Upper lobe of left lung (tissue), 4 donors: ENCODE results near the gene KIRREL3.

ENCODE experiments used
- CTCF ChIP-seq, 6 experiments: fragments of 450-650 bp in 4 of 6; fragments of 200-600 bp in 2 of 6; sonication (generic) in 2 of 6; IDR thresholded peaks; one replicate each; pipeline ENCODE4 v1.5.1; 2016 to 2019; ENCODE audit warnings: antibody characterized with exemption in 6 of 6
- EP300 ChIP-seq, 4 donors: sonication (generic); formaldehyde crosslinking; IDR thresholded peaks; one replicate each; pipeline ENCODE4 v1.5.1; 2017; ENCODE audit warnings: antibody characterized with exemption in 4 of 4, control low read depth in 2 of 4

GRCh38 chr11:126400019-126400418, 600.6 kb downstream of the KIRREL3 start:
- TF ChIP-seq EP300 (IDR thresholded peaks at IDR 0.05) (no peak), CTCF (IDR thresholded peaks at IDR 0.05) (no peak)
